ENCODE data around the gene MED12L.

DNA sequence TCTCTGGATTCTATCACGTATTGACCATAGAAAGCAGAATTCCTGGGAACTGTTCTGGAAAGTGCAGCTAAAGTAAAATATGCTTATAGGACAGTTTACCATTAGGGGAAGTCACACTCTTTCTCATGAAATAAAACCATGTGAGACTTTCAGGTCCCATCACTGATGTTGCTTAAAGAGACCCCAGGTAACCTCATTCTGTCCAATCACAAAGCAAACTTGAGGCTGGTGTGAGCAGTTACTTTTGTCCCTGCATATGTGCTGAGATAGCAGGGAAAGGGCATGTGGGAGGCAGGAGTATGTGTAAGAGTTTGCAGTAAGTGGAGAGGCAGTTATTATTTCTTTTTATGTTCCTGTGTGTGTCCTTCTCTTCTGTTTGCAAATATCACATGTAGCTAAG, 215.1 kb downstream of the MED12L start:
- TF ChIP-seq POLR2A (IDR thresholded peaks at IDR 0.05) (no peak), POLR2AphosphoS5 (IDR thresholded peaks at IDR 0.05) (no peak)
- TF ChIP-seq, protein P1, sequence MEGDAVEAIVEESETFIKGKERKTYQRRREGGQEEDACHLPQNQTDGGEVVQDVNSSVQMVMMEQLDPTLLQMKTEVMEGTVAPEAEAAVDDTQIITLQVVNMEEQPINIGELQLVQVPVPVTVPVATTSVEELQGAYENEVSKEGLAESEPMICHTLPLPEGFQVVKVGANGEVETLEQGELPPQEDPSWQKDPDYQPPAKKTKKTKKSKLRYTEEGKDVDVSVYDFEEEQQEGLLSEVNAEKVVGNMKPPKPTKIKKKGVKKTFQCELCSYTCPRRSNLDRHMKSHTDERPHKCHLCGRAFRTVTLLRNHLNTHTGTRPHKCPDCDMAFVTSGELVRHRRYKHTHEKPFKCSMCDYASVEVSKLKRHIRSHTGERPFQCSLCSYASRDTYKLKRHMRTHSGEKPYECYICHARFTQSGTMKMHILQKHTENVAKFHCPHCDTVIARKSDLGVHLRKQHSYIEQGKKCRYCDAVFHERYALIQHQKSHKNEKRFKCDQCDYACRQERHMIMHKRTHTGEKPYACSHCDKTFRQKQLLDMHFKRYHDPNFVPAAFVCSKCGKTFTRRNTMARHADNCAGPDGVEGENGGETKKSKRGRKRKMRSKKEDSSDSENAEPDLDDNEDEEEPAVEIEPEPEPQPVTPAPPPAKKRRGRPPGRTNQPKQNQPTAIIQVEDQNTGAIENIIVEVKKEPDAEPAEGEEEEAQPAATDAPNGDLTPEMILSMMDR (IDR thresholded peaks at IDR 0.05), result no peak

Measured in gastroesophageal sphincter (tissue), 3 donors.